NCI-H1694 (cell line): ENCODE results near the gene TMEM132D.

Experiments
- DNase-seq: peaks from one replicate; lab custom pipeline; 2025; lab: John Stamatoyannopoulos, UW

The TMEM132D gene

GRCh38 chr12:129873111-129873832 lies 30.6 kb downstream of the TMEM132D start:
- no peak for DNase-seq

- no peak for DNase-seq
These were observed 31.5 kb downstream of the TMEM132D start for GRCh38 chr12:129871991-129872972.

DNA sequence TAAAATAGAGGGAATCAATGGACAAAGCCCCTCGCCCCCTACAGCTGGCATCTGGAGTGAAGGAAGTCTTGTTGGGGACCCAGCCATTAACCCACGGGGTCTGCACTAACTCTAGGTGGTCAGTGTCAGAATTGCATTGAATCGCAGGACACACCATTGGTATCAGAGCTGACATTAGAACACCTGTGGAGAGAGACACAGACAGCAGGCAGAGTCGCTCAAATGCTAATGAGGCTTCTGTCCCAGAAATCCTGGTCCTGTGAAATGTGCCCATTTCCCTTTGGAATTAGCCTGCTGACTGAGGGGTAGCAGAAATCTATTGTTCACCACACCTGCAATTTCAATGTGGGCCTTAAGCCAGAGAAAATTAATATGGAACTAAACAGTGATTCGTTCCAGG lies 33.0 kb downstream of the TMEM132D start:
- DNase-seq, result no peak

DNA sequence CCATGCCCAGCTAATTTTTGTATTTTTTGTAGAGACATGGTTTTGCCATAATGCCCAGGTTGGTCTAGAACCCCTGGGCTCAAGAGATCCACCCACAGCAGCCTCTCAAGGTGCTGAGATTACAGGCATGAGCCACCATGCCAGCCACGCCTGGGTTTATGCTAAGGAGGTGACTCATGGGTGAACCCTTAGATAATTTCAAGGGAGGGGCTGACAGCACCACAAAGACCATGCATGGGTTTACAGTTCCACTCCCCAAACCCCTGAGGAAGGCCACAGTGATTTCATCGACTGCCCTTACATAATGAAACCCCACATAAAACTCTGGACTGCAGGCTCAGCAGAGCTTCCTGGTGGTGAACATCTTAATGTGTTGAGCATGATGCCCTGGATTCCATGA lies 33.7 kb downstream of the TMEM132D start:
- DNase-seq, result no peak

GRCh38 chr12:129868575-129868974 lies 35.2 kb downstream of the TMEM132D start:
- no peak for DNase-seq

GRCh38 chr12:129863938-129864337 lies 39.9 kb downstream of the TMEM132D start:
- DNase-seq, result no peak

DNA sequence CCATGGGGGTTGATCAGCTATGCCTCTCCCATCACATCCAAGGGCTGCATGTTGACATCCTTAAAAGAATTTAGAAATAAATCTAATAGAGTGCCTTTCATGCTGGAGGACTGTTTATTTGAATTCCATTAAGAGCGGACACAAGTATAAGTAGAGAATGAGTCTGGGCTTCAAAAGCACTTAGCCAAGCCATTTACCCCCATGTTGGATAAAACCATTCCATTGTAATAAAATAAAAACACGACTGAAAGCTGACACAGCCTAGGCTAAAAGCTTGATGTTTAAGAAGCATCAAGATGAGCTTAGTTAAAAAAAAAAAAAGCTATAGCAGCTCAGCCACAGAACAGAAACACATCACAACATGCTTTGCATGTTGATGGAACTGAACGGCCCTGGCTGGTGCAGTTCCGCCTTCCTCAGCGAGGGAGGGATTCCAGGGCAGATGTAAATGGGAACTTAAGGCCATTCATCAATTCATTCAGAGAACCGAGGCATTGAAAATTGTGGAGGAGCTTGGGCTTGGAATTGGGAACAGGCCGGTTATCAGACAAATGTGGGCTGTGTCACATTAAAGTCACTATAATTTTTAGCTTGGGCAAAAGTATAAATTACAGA lies 41.2 kb downstream of the TMEM132D start:
- DNase-seq, result no peak

DNA sequence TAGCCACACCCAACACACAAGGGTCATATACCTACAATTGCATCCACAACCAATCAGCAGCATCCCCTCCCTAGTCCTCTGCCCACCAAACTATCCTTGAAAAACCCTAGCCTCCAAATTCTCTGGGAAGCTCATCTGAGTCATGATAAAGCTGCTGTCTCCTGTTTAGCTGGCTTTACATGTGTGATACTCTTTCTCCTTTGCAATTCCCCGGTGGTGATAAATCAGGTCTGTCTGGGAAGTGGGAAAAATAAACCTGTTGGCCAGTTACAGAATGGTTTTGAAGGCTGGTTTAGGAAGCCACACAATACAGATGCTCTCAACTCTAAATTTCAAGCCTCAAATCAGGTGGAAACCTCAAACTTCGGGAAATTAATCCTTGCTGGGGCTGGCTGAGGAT lies 41.9 kb downstream of the TMEM132D start:
- no peak for DNase-seq

- no peak for DNase-seq
These were observed 49.2 kb downstream of the TMEM132D start for GRCh38 chr12:129854591-129854990.

- DNase-seq, result no peak
These were observed 52.5 kb downstream of the TMEM132D start for GRCh38 chr12:129851296-129851695.

DNA sequence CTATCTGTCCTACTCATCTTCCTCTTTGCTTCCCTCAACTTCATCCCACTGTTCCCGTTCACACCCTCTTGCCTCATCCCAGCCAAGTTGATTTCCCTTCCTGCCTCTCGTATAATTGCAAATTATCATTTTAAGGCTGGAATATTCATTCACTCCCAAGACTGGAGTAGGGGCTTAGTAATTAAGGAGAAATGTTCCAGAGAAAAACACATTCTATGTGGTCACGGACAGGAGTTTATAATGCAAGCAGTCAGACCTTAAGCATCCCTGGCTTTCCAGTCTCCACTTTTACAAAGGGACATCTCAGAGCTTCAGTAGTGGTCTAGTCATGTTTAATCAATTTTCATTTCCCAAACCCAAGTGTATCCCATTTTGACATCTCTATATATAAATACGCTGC lies 54.9 kb downstream of the TMEM132D start:
- no peak for DNase-seq

DNA sequence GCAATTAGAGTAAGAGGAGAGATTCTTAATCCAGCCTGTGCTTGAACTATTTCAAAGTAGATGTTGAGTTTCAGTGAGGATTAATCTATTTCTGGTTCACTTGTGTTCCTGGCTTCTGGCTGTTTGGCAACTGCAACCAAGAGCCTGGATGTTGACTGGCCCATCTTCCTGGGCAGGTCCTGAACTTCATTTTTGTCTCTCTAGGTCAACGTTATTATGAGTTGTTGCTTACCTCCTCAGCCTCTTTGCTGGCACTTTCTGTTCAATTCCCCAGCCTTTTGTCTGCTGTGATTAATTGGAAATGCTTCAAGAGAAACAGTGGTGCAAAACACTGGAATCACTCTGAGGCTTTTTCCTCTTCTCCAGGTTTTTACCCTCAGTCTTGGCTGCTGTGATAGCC lies 56.8 kb downstream of the TMEM132D start:
- no peak for DNase-seq

DNA sequence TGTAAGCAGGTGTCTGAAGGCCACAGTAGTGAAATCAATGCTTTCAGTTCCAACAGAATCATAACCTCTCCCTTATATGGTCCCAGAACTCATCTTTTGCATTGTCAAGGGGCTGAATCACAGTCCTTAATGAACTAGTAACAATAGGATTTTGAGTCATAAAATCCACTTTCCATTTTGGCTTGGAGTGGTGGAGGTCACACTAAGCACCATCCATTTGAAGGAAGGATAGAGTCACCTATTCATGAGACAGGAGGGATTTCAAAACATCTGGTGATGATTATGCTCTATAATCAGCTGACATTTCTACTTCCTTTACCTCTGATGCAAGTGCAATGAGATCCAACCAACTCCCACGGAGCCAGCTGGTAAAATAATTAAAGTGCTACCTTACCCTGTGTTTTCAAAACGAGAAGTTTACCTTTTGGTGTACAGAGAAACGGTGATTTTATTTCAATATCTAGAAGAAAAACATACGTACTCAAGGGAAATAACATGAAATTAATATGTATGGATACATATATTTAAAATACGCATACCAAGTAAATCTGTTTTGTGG lies 59.1 kb downstream of the TMEM132D start:
- DNase-seq, result no peak

DNA sequence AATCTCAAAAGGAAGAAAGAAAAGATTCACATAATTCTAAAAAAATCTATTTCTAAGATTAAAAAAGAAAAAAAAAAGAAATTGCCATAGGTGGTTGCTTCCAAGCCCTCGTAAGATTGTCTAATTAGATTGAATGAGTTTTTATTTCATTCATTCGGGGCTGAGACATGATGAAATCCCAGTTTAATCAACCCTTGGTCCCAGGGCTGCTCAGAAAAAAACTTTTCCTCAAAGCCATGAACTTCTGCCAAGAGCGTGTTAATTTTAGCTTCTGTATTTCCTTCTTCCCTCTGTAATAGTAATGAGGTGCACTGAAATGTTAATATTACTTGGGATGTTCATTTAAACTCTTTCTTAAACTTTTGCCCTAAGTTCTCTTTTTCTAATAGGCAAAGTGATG lies 62.6 kb downstream of the TMEM132D start:
- no peak for DNase-seq

GRCh38 chr12:129840145-129840884 lies 63.5 kb downstream of the TMEM132D start:
- no peak for DNase-seq

GRCh38 chr12:129839679-129840078 lies 64.1 kb downstream of the TMEM132D start:
- DNase-seq, result no peak

GRCh38 chr12:129831294-129831693 lies 72.5 kb downstream of the TMEM132D start:
- no peak for DNase-seq

DNA sequence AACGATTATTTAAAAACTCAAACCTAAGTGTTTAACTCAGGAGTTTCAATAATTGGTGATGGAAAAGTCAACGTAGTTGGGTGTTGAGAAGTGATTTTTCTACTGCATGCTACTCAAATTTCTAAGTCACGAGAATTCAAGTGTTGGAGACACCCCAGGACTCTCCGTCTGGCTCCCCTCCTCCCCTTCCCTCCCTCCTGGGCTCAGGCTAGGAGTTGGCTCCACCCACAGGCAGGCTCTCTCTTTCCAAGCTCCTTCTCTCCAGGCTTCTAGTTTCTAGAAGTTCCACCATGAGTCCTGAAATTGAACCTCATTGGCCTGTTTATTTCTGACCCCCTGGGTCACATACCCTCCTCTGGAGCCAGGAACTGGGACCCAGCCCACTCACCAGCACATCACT lies 73.0 kb downstream of the TMEM132D start:
- DNase-seq, result no peak

DNA sequence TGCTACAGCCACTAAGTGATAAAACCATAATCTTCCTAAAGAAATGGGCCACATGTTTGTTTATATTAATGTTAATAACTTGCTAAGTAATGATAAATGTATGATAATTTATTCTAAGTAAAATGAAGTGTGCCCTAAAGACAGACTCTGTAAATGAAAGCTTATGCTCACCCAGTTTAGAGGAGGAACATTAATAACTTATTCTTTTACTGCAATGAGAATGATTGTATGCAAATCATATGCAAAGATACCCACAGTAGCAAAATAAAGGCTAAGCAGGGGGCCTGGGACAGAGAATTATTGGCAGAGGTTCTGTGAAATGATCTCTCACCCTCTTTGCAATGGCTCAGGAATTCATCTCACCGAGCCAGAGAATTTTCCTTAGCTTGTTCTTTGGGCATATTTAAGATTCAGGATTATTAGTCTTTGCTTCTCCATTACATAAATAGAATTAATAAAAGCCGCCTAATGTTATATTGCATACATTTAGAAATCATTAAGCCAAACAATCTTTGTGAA lies 75.9 kb downstream of the TMEM132D start:
- no peak for DNase-seq

DNA sequence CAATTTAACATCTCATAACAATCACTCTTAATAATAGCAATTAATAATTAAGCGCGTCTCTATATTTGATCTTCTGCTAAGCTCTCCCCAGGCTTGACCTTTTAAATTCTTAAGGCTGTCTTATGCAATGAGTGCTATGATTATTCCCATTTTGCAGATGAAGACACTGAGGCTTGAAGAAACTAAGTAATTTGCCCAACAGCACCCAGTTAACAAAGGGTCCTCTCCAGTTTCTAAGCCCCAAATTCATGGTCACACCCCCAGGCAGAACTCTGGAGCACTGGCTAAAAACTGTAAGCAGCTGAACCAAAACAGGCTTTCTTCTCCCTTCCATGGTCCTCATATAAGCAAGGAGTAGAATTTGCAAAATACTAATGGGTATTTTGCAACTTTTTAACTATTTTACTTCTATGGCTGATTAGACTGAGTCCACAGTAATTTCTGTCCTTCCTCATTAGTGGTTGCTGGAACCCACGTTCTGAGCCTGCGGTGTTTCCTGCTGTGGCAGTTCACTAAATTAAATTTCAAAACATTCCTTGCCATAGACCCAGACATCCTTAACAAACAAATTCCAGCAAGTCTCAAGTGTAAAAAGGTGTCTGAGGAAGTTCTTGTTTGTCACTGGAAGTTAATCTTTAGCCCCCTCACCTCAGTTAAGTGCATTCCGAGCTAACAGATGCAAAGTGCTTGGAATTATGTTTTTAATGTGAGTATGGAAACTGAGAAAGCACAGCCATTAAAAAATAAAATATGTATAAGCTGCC lies 76.5 kb downstream of the TMEM132D start:
- no peak for DNase-seq

DNA sequence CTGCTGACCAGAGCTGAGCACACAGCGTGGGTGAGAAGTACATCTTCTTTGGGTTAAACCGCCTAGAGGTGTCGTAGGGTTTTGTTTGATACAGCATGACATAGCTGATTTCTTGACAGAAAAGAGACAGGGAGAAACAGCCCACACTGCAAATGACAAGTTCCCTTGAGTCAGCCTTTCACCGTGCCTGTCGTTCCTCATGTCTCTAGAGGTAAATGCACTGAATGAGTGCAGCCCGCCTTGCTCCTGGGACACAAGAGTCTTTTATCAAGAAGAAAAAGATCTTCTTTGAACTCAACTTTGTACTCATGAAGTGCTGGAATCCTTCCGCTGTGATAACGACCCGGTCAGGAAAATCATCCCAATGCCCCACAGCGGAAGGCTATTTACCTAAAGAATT lies 77.6 kb downstream of the TMEM132D start:
- DNase-seq, result no peak
